Measurements from ENCODE around the gene GCM1.
A peak's percentile ranks its signal among the peaks of the same experiment; 100 is the strongest.

The GCM1 gene

DNA sequence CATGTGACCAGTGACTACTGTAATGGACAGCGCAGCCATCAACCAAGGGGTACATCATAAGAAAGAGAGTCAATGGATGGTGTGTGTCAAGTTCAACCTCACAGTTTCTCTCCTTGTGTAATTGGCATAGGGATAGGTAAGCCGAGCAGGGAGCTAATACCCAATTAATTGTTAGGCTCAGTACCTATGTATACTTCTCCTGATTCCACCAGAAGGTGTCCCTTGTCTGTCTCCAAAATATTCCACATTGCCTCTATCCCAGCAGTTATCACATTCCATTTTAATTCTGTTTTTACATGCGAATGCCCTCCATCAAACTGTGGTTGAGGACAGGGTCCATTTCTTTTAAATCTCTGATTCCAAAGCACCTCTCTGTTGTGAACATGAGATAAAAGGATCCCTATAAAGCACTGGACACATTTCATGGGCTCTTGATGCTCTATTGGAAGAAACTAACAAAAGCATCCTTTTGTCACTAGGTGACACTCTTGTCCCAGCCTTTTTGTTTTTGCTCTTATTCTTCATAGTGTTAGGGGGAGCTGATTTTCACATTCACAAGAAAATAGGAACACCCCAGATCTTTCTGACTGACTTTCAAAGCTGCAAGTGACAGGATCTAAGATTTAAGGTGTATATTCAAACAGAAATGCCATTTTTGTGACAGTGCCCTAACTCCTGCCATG lies 44.5 kb downstream of the GCM1 start:
- DNase-seq (ENCODE audit: low read depth, low spot score), result peak; percentile 19
- in situ Hi-C loops (cut with HindIII; ENCODE audit: low sequenced_read_pairs), result no loop called here
- H3K4me3 ChIP-seq (ENCODE audit: low read depth, low read length), result no peak overlapping the region
- TF ChIP-seq, protein P1, sequence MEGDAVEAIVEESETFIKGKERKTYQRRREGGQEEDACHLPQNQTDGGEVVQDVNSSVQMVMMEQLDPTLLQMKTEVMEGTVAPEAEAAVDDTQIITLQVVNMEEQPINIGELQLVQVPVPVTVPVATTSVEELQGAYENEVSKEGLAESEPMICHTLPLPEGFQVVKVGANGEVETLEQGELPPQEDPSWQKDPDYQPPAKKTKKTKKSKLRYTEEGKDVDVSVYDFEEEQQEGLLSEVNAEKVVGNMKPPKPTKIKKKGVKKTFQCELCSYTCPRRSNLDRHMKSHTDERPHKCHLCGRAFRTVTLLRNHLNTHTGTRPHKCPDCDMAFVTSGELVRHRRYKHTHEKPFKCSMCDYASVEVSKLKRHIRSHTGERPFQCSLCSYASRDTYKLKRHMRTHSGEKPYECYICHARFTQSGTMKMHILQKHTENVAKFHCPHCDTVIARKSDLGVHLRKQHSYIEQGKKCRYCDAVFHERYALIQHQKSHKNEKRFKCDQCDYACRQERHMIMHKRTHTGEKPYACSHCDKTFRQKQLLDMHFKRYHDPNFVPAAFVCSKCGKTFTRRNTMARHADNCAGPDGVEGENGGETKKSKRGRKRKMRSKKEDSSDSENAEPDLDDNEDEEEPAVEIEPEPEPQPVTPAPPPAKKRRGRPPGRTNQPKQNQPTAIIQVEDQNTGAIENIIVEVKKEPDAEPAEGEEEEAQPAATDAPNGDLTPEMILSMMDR (IDR thresholded peaks at IDR 0.05; ENCODE audit: low read depth, low read length), result peak; percentile 13

DNA sequence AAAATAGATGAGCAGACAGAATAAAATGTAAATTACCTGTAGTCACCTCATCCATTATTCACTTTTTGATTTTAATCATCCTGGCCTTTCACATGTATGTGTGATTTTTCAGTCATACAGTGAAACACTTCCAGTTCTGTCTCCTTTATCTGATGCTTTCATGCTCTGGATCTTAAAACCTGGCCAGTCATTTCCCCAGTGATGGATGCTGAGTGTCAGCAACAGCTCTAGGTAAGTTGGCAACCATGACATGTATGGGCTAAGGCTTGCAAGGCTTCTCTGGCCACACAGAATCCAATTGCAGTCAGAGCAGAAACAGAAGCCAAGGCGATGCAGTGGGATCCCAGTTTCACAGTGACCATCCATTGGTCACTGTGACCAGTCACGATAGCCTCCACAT lies 47.6 kb downstream of the GCM1 start:
- in situ Hi-C loops (cut with HindIII; ENCODE audit: low sequenced_read_pairs), result no loop called here
- no peak for DNase-seq (ENCODE audit: low read depth, low spot score)
- no peak overlapping the region for H3K4me3 ChIP-seq (ENCODE audit: low read depth, low read length)
- TF ChIP-seq, protein P1 (IDR thresholded peaks at IDR 0.05; ENCODE audit: low read depth, low read length), result no peak

DNA sequence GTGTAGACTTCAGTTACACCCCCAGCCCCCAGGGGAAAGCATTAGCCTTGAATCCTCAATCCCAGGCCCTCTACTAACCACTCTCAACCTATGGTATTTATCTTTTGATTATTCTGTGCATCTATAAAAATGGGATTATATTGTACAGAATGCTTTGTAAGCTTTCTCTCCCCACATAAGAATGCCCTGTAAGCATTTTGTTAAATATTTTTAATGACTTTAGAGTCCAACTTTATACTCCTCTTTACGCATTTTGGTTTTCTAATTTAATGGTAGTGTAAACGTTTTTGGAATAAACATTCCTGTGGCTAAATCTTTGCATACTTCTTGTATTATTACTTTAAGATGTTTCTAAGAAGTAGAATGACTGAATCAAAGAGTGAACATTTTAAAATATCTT lies 48.1 kb downstream of the GCM1 start:
- H3K4me3 ChIP-seq (ENCODE audit: low read depth, low read length), result no peak overlapping the region
- no peak for DNase-seq (ENCODE audit: low read depth, low spot score)
- TF ChIP-seq, protein P1 (IDR thresholded peaks at IDR 0.05; ENCODE audit: low read depth, low read length), result no peak
- in situ Hi-C loops (cut with HindIII; ENCODE audit: low sequenced_read_pairs), result no loop called here

DNA sequence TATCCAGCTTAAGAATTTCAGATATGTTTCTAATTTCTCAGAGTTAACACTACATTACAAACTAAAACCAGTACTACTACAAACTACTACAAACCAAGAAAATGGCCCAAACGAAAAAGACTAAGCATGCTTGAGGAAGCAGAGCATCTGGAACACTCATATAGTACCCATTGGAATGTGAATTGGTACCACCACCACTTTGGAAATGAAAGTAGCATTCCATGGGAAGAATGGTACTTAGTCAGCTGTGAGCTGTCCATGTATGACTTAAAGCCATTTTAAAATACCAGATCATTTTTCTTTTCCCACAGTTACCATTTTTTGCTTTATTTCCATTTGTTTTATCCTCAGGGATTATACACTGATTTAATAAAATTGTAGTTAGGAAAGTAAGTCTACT lies 52.9 kb downstream of the GCM1 start:
- no peak for DNase-seq (ENCODE audit: low read depth, low spot score)
- TF ChIP-seq, protein P1 (IDR thresholded peaks at IDR 0.05; ENCODE audit: low read depth, low read length), result no peak
- no peak overlapping the region for H3K4me3 ChIP-seq (ENCODE audit: low read depth, low read length)
- in situ Hi-C loops (cut with HindIII; ENCODE audit: low sequenced_read_pairs), result no loop called here

DNA sequence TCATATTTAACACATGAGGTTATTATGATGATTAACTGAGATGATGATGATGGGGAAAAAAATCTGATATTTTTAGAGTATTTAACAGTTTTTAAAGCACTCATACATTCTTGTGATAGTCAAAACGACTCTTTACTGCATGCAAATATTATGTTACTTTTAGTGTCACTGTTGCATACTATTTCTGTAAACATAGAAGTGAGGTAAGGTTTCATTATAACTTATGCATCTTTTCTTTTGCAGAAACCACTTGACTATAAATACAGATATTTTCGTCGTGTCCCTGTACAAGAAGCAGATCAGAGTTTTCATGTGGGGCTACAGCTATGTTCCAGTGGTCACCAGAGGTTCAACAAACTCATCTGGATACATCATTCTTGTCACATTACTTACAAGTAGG lies 53.4 kb downstream of the GCM1 start:
- no peak overlapping the region for H3K4me3 ChIP-seq (ENCODE audit: low read depth, low read length)
- TF ChIP-seq, protein P1 (IDR thresholded peaks at IDR 0.05; ENCODE audit: low read depth, low read length), result no peak
- in situ Hi-C loops (cut with HindIII; ENCODE audit: low sequenced_read_pairs), result no loop called here
- DNase-seq (ENCODE audit: low read depth, low spot score), result no peak

DNA sequence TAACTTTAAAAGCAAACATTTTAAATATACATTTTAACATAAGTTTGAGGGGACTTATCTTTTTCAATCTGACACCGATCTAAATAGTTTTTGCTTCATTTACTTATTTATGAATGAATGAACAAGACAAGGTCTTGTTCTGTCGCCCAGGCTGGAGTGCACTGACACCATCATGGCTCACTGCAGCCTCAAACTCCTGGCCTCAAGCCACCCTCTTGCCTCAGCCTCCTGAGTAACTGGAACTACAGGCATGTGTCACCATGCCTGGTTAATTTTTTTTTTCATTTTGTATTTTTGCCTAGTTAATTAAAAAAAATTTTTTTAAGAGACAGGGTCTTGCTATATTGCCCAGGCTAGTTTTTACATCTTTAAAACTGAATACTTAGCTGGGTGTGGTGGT lies 58.1 kb downstream of the GCM1 start:
- in situ Hi-C loops (cut with HindIII; ENCODE audit: low sequenced_read_pairs), result no loop called here
- H3K4me3 ChIP-seq (ENCODE audit: low read depth, low read length), result no peak overlapping the region
- peak; percentile 31 for DNase-seq (ENCODE audit: low read depth, low spot score)
- TF ChIP-seq, protein P1 (IDR thresholded peaks at IDR 0.05; ENCODE audit: low read depth, low read length), result no peak

Data from astrocyte of the spinal cord (primary cell).